G401.6 (cell line): Measurements from ENCODE around the gene CCDC85C.

ENCODE experiments used
- FAIRE-seq: peaks from 2 replicates; lab custom pipeline; 2012; peaks lifted over from hg19 to GRCh38; lab: Jason Lieb, UNC

CCDC85C gene

GRCh38 chr14:99554757-99555531, 49.1 kb downstream of the CCDC85C start:
- no peak for FAIRE-seq

- FAIRE-seq: no peak
Observed at GRCh38 chr14:99554184-99554583, 49.8 kb downstream of the CCDC85C start.

GRCh38 chr14:99552572-99553216, 51.3 kb downstream of the CCDC85C start:
- no peak for FAIRE-seq

GRCh38 chr14:99552021-99552553, 51.9 kb downstream of the CCDC85C start:
- FAIRE-seq: no peak

GRCh38 chr14:99551034-99551922, 52.7 kb downstream of the CCDC85C start:
- FAIRE-seq: no peak

- no peak for FAIRE-seq
Observed at GRCh38 chr14:99550387-99550992, 53.5 kb downstream of the CCDC85C start.

GRCh38 chr14:99549684-99550083, 54.3 kb downstream of the CCDC85C start:
- no peak for FAIRE-seq

- FAIRE-seq: no peak
Observed at GRCh38 chr14:99548871-99549515, 55.0 kb downstream of the CCDC85C start.

GRCh38 chr14:99548255-99548654, 55.8 kb downstream of the CCDC85C start:
- no peak for FAIRE-seq

- FAIRE-seq: no peak
Observed at GRCh38 chr14:99546234-99546879, 57.6 kb downstream of the CCDC85C start.

- no peak for FAIRE-seq
Observed at GRCh38 chr14:99545586-99545985, 58.4 kb downstream of the CCDC85C start.

- FAIRE-seq: no peak
Observed at GRCh38 chr14:99544991-99545390, 59.0 kb downstream of the CCDC85C start.

GRCh38 chr14:99543985-99544384, 60.0 kb downstream of the CCDC85C start:
- no peak for FAIRE-seq

- FAIRE-seq: no peak
Observed at GRCh38 chr14:99543370-99543769, 60.6 kb downstream of the CCDC85C start.

GRCh38 chr14:99542566-99542965, 61.4 kb downstream of the CCDC85C start:
- FAIRE-seq: no peak

GRCh38 chr14:99541677-99542470, 62.1 kb downstream of the CCDC85C start:
- FAIRE-seq: no peak

- no peak for FAIRE-seq
Observed at GRCh38 chr14:99541211-99541610, 62.8 kb downstream of the CCDC85C start.

- FAIRE-seq: no peak
Observed at GRCh38 chr14:99540196-99541032, 63.6 kb downstream of the CCDC85C start.

- FAIRE-seq: no peak
Observed at GRCh38 chr14:99539491-99539890, 64.5 kb downstream of the CCDC85C start.
